Brain microvascular endothelial cell (primary cell): ENCODE measurements around the gene DDX27.

ENCODE experiments used
- DNase-seq: peaks from one replicate; pipeline ENCODE4 v3.0.0-alpha.2; 2020
- H3K27ac ChIP-seq: fragments of 250-450 bp; sonication (Bioruptor Pico); 2 replicates; pipeline ENCODE4 v1.5.1; 2020; ENCODE audit warnings: mild to moderate bottlenecking, moderate library complexity
- H3K27me3 ChIP-seq: fragments of 250-450 bp; sonication (Bioruptor Pico); replicated peaks from 2 replicates; pipeline ENCODE4 v1.5.1; 2020; ENCODE audit warnings: mild to moderate bottlenecking
- H3K36me3 ChIP-seq: fragments of 250-450 bp; sonication (Bioruptor Pico); replicated peaks from 2 replicates; pipeline ENCODE4 v1.5.1; 2020; ENCODE audit warnings: mild to moderate bottlenecking
- H3K4me3 ChIP-seq: 2 replicates; pipeline ENCODE4 v1.5.1; 2011; ENCODE audit warnings: low read depth, mild to moderate bottlenecking, control low read depth, low read length, moderate library complexity
- in situ Hi-C: cut with HindIII; loops from 2 replicates; pipeline ENCODE4 v1.10.0; 2017; ENCODE audit warnings: low sequenced_read_pairs, low pct_ligation_motif_present
- TF ChIP-seq, protein P1 (sequence below): IDR thresholded peaks from 2 replicates; pipeline ENCODE4 v1.5.1; 2011; ENCODE audit warnings: low read depth, mild to moderate bottlenecking, moderate library complexity, low read length, control low read depth, inconsistent platforms; ENCODE audit errors: missing control alignments

Gene DDX27

DNA sequence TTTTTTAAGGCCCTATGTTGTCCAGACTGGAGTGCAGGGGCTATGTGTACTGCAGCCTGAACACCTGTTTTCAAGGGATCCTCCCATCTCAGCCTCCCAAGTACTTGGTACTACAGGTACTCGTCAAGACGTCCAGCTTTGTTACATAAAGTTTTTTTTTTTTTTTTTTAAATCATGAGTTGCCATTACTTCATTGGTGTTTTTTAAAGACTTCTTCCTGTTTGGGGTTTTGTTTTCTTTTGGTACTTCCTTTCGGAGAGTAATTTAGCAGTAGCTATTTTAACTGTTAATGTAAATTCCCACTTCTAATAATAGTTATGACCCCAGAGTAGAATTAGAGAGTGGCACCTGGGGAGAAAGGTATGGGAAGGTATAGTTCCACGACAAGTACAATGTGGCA, 48.1 kb downstream of the DDX27 start:
- H3K27me3 ChIP-seq, result no peaks in the 10 kb centered on the region
- H3K36me3 ChIP-seq, result peaks cover 67% of the 10 kb centered on the region
- TF ChIP-seq, protein P1, sequence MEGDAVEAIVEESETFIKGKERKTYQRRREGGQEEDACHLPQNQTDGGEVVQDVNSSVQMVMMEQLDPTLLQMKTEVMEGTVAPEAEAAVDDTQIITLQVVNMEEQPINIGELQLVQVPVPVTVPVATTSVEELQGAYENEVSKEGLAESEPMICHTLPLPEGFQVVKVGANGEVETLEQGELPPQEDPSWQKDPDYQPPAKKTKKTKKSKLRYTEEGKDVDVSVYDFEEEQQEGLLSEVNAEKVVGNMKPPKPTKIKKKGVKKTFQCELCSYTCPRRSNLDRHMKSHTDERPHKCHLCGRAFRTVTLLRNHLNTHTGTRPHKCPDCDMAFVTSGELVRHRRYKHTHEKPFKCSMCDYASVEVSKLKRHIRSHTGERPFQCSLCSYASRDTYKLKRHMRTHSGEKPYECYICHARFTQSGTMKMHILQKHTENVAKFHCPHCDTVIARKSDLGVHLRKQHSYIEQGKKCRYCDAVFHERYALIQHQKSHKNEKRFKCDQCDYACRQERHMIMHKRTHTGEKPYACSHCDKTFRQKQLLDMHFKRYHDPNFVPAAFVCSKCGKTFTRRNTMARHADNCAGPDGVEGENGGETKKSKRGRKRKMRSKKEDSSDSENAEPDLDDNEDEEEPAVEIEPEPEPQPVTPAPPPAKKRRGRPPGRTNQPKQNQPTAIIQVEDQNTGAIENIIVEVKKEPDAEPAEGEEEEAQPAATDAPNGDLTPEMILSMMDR, result no peak
- no peak overlapping the region for H3K27ac ChIP-seq
- no peak for DNase-seq
- no peak overlapping the region for H3K4me3 ChIP-seq
- in situ Hi-C loops, result no loop called here

DNA sequence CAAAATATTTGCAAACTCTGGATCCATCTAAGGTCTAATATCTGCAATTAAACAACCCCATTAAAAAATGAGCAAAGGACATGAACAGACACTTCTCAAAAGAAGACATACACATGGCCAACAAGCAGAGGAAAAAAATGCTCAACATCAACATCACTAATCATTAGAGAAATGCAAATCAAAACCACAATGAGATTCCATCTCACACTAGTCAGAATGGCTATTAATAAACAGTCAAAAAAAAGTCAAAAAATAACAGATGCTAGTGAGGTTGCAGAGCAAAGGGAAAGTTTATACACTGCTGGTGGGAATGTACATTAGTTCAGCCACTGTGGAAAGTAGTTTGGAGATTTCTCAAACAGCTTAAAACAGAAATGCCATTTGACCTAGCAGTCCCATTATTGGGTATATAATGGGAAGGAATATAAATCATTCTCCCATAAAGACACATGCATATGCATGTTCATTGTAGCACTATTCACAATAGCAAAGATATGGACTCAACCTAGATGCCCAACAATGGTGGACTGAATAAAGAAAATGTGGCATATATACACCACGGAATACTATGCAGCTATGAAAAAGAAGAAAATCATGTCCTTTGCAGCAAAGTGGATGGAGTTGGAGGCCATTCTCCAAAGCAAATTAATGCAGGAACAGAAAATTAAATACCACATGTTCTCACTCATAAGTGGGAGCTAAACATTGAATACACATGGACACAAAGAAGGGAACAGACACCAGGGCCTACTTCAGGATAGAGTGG, 49.6 kb downstream of the DDX27 start:
- Histone ChIP-seq H3K27me3 (no peaks in the 10 kb centered on the region), H3K27ac (no peak overlapping the region), H3K4me3 (no peak overlapping the region), H3K36me3 (peaks cover 64% of the 10 kb centered on the region)
- in situ Hi-C loops, result no loop called here
- TF ChIP-seq, protein P1, result no peak
- DNase-seq, result peak; percentile 37

DNA sequence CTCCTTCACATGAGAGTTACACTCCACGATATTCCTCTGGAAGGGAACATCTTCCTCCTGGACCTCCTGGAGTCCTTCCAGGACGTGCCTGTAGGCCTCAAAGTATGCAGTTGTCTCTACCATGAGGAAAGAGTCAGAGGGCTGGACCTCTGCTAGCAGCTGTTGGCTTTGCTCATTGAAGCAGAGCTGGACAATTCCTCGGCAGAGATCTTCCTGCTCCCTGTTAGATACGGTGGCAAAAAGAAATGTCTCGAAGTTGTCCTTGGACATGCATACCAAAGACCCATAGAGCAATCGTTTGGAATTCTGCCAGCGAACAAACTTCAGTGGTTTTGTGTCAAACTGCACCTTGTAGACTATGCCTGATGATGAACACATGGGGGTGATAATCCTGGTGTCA, 51.0 kb downstream of the DDX27 start:
- peaks cover 51% of the 10 kb centered on the region for H3K36me3 ChIP-seq
- in situ Hi-C loops, result no loop called here
- DNase-seq, result no peak
- H3K4me3 ChIP-seq, result no peak overlapping the region
- no peaks in the 10 kb centered on the region for H3K27me3 ChIP-seq
- TF ChIP-seq, protein P1, result no peak
- H3K27ac ChIP-seq, result no peak overlapping the region

DNA sequence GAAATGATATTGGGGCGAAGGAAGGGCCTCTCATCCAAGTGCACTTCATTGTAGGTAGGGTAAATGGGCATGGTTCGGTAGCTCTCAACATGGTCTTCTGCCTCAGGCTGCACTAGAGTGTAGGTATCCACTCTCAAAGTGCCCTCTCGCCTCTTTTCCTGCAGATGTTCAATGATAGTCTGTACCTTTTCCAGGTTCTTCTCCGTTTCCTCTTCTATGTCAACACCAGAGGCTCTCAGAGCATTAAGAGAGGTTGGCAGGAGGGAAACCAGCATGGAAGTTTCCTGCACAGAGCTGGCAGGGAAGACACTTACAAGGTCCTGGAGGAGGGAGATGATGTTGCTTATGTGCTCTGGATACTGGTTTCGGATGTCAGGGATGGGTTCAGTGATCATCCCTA, 51.5 kb downstream of the DDX27 start:
- H3K27me3 ChIP-seq, result no peaks in the 10 kb centered on the region
- DNase-seq, result no peak
- in situ Hi-C loops, result no loop called here
- TF ChIP-seq, protein P1, result no peak
- H3K36me3 ChIP-seq, result peaks cover 51% of the 10 kb centered on the region
- H3K4me3 ChIP-seq, result no peak overlapping the region
- H3K27ac ChIP-seq, result no peak overlapping the region

DNA sequence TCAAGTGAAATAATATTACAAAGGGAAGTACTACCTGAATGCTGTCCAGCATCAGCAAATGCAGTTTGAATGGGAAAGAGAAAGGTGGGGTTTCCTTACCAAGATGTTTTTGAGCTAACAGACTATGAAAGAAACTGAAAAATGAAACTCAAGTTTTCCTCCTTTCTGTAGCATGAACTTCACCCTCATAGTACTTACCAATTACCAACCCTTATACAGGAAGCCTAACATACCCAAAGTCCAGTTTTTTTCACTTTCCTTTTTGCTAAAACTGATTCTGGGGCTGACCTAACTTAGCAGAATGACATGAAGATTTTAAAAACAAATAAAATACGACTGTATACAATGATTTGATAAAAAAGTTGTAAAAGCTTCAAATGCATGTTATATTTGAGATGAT, 53.4 kb downstream of the DDX27 start:
- Histone ChIP-seq H3K4me3 (no peak overlapping the region), H3K27me3 (no peaks in the 10 kb centered on the region), H3K36me3 (peaks cover 48% of the 10 kb centered on the region), H3K27ac (no peak overlapping the region)
- TF ChIP-seq, protein P1, result no peak
- no peak for DNase-seq
- in situ Hi-C loops, result no loop called here
